Ascending aorta (tissue), 2 donors: Measurements from ENCODE around the gene RNF31. TPM values are rescaled to one million over a fixed set of nuclear protein-coding genes. Genes with fewer than 3 reads are reported as not detected.

Experiments used
- DNase-seq, 2 donors: peaks; one replicate each; pipeline ENCODE4 v3.0.0-alpha.2; 2019; ENCODE audit warnings: low spot score in 2 of 2
- H3K27ac ChIP-seq, 2 donors: fragments of 200-600 bp; sonication (generic); one replicate each; pipeline ENCODE4 v1.5.1; 2016 to 2017; ENCODE audit warnings: mild to moderate bottlenecking in 1 of 2
- H3K27me3 ChIP-seq: fragments of 200-600 bp; sonication (generic); one replicate; pipeline ENCODE4 v1.5.1; 2017
- H3K36me3 ChIP-seq, 2 donors: fragments of 200-600 bp; sonication (generic); one replicate each; pipeline ENCODE4 v1.5.1; 2016
- H3K4me1 ChIP-seq, 2 donors: fragments of 200-600 bp; sonication (generic); one replicate each; pipeline ENCODE4 v1.5.1; 2016 to 2017; ENCODE audit warnings: mild to moderate bottlenecking in 1 of 2
- H3K4me3 ChIP-seq, 2 donors: fragments of 200-600 bp; sonication (generic); one replicate each; pipeline ENCODE4 v1.5.1; 2016 to 2017; ENCODE audit warnings: mild to moderate bottlenecking in 1 of 2
- H3K9me3 ChIP-seq, 2 donors: fragments of 200-600 bp; sonication (generic); one replicate each; pipeline ENCODE4 v1.5.1; 2016
- CTCF ChIP-seq, 3 experiments: fragments of 200-600 bp in 2 of 3; fragments of 450-650 bp in 1 of 3; sonication (generic) in 2 of 3; IDR thresholded peaks; one replicate each; pipeline ENCODE4 v1.5.1; 2016 to 2019; ENCODE audit warnings: antibody characterized with exemption in 3 of 3, mild to moderate bottlenecking in 1 of 3, moderate library complexity in 1 of 3
- intact Hi-C: fragments of 100-400 bp; cut with DNase I; formaldehyde crosslinking; loops from one replicate; pipeline ENCODE4 v1.15.1; 2023
- total RNA-seq: library from RNA; depleted of rRNA; stranded (reverse); fragments of >200 nt; gene quantifications from one replicate; pipeline ENCODE4 v1.1.0, GENCODE V29; 2016

RNF31 gene
- total RNA-seq, 1 donor from 2014 or later, result 182 TPM

GRCh38 chr14:24179961-24180796 is 32.9 kb downstream of the RNF31 start:
- Histone ChIP-seq H3K27me3 (no peaks in the 10 kb centered on the region), H3K27ac (peak overlapping the region; percentile 58 to 63), H3K4me1 (no peaks in the 10 kb centered on the region), H3K36me3 (peaks cover 41 to 76% of the 10 kb centered on the region in 2 donors), H3K4me3 (no peak overlapping the region), H3K9me3 (no peaks in the 10 kb centered on the region)
- intact Hi-C loops, result no loop called here
- TF ChIP-seq CTCF (IDR thresholded peaks at IDR 0.05), result no peak
- no peak for DNase-seq

GRCh38 chr14:24181371-24182077 is 34.2 kb downstream of the RNF31 start:
- Histone ChIP-seq H3K4me3 (no peak overlapping the region), H3K27ac (no peak overlapping the region), H3K9me3 (no peaks in the 10 kb centered on the region), H3K4me1 (no peaks in the 10 kb centered on the region), H3K27me3 (no peaks in the 10 kb centered on the region), H3K36me3 (peaks cover 46 to 89% of the 10 kb centered on the region in 2 donors)
- intact Hi-C loops, result no loop called here
- no peak for TF ChIP-seq CTCF (IDR thresholded peaks at IDR 0.05)
- no peak for DNase-seq

GRCh38 chr14:24182110-24182882 is 35.0 kb downstream of the RNF31 start:
- intact Hi-C loops, result no loop called here
- Histone ChIP-seq H3K9me3 (no peaks in the 10 kb centered on the region), H3K27me3 (no peaks in the 10 kb centered on the region), H3K36me3 (peaks cover 46 to 84% of the 10 kb centered on the region in 2 donors), H3K4me3 (no peak overlapping the region), H3K4me1 (no peaks in the 10 kb centered on the region), H3K27ac (no peak overlapping the region)
- TF ChIP-seq CTCF (IDR thresholded peaks at IDR 0.05), result no peak
- DNase-seq, result no peak

GRCh38 chr14:24183014-24183481 is 35.8 kb downstream of the RNF31 start:
- Histone ChIP-seq H3K27ac (no peak overlapping the region), H3K36me3 (peaks cover 42 to 76% of the 10 kb centered on the region in 2 donors), H3K27me3 (no peaks in the 10 kb centered on the region), H3K4me1 (peaks cover 0 to 7% of the 10 kb centered on the region in 2 donors), H3K4me3 (no peak overlapping the region), H3K9me3 (no peaks in the 10 kb centered on the region)
- TF ChIP-seq CTCF (IDR thresholded peaks at IDR 0.05), result no peak
- intact Hi-C loops, result no loop called here
- no peak for DNase-seq

GRCh38 chr14:24184104-24184970 is 37.0 kb downstream of the RNF31 start:
- TF ChIP-seq CTCF (IDR thresholded peaks at IDR 0.05), result no peak
- Histone ChIP-seq H3K4me3 (no peak overlapping the region), H3K4me1 (peaks cover 0 to 15% of the 10 kb centered on the region in 2 donors), H3K27ac (no peak overlapping the region), H3K27me3 (no peaks in the 10 kb centered on the region), H3K9me3 (no peaks in the 10 kb centered on the region), H3K36me3 (peaks cover 31 to 63% of the 10 kb centered on the region in 2 donors)
- DNase-seq, result no peak
- intact Hi-C loops, result no loop called here
